Hematopoietic multipotent progenitor cell (in vitro differentiated cells): ENCODE measurements around the gene LRRC8D. TPM values are rescaled to one million over a fixed set of nuclear protein-coding genes. Genes with fewer than 3 reads are reported as not detected.
A peak's percentile ranks its signal among the peaks of the same experiment; 100 is the strongest.

Experiments
- DNase-seq, 3 donors: peaks; one replicate each; pipeline ENCODE4 v3.0.0-alpha.2; 2011 to 2015; ENCODE audit warnings: low read depth in 2 of 3, low spot score in 2 of 3
- total RNA-seq: library from RNA; depleted of rRNA; stranded (reverse); fragments of >200 nt; gene quantifications from one replicate; pipeline ENCODE4 v1.2.3, GENCODE V29; 2012

LRRC8D gene
- total RNA-seq, 1 donor, result 34.5 TPM

- DNase-seq, result no peak
Observed at GRCh38 chr1:89865498-89866382, 44.9 kb downstream of the LRRC8D start.

- no peak for DNase-seq
Observed at GRCh38 chr1:89866568-89866967, 45.7 kb downstream of the LRRC8D start.

- DNase-seq, result no peak
Observed at GRCh38 chr1:89870998-89871397, 50.2 kb downstream of the LRRC8D start.

- DNase-seq, result no peak
Observed at GRCh38 chr1:89871768-89872473, 51.1 kb downstream of the LRRC8D start.

GRCh38 chr1:89872567-89872966, 51.7 kb downstream of the LRRC8D start:
- DNase-seq, result no peak

GRCh38 chr1:89873288-89873687, 52.5 kb downstream of the LRRC8D start:
- DNase-seq, result no peak

GRCh38 chr1:89873770-89874169, 52.9 kb downstream of the LRRC8D start:
- DNase-seq, result peak in 2 of 3 donors; percentile 51 to 70

GRCh38 chr1:89876463-89876862, 55.6 kb downstream of the LRRC8D start:
- no peak for DNase-seq

- peak in 1 of 3 donors; percentile 46 for DNase-seq
Observed at GRCh38 chr1:89877756-89878155, 56.9 kb downstream of the LRRC8D start.

GRCh38 chr1:89878256-89878655, 57.4 kb downstream of the LRRC8D start:
- no peak for DNase-seq

- DNase-seq, result no peak
Observed at GRCh38 chr1:89880679-89881078, 59.8 kb downstream of the LRRC8D start.

GRCh38 chr1:89881415-89882058, 60.7 kb downstream of the LRRC8D start:
- no peak for DNase-seq

GRCh38 chr1:89882348-89883029, 61.7 kb downstream of the LRRC8D start:
- no peak for DNase-seq

- DNase-seq, result no peak
Observed at GRCh38 chr1:89883030-89883379, 62.2 kb downstream of the LRRC8D start.

- DNase-seq, result no peak
Observed at GRCh38 chr1:89884718-89885596, 64.1 kb downstream of the LRRC8D start.

GRCh38 chr1:89887270-89887669, 66.4 kb downstream of the LRRC8D start:
- no peak for DNase-seq

- DNase-seq, result no peak
Observed at GRCh38 chr1:89887713-89888112, 66.9 kb downstream of the LRRC8D start.

- no peak for DNase-seq
Observed at GRCh38 chr1:89888480-89889322, 67.9 kb downstream of the LRRC8D start.

GRCh38 chr1:89889323-89889615, 68.4 kb downstream of the LRRC8D start:
- no peak for DNase-seq
